Stimulated activated CD4-positive, alpha-beta T cell treated with anti-CD3 and anti-CD28 coated beads, TNF-alpha, amount 100 ng/mL, for 4 hours (primary cell): ENCODE results near the gene NLGN1.

Source experiments
- DNase-seq, 3 experiments: peaks; one replicate each; pipeline ENCODE4 v3.0.0-alpha.2; 2020; ENCODE audit warnings: low read depth in 3 of 3

NLGN1 gene

GRCh38 chr3:173977747-173978146 is 580.2 kb downstream of the NLGN1 start:
- DNase-seq = no peak

GRCh38 chr3:173983343-173983742 is 585.8 kb downstream of the NLGN1 start:
- no peak for DNase-seq

GRCh38 chr3:173986861-173987410 is 589.4 kb downstream of the NLGN1 start:
- DNase-seq = no peak

GRCh38 chr3:173988909-173989308 is 591.4 kb downstream of the NLGN1 start:
- DNase-seq = no peak

GRCh38 chr3:173992416-173992815 is 594.9 kb downstream of the NLGN1 start:
- no peak for DNase-seq

GRCh38 chr3:173993299-173993698 is 595.8 kb downstream of the NLGN1 start:
- no peak for DNase-seq

- no peak for DNase-seq
Measured at GRCh38 chr3:174000675-174001074, 603.1 kb downstream of the NLGN1 start.

GRCh38 chr3:174002543-174002942 is 605.0 kb downstream of the NLGN1 start:
- no peak for DNase-seq

GRCh38 chr3:174010907-174011306 is 613.4 kb downstream of the NLGN1 start:
- no peak for DNase-seq

- no peak for DNase-seq
Measured at GRCh38 chr3:174016186-174016585, 618.6 kb downstream of the NLGN1 start.

- no peak for DNase-seq
Measured at GRCh38 chr3:174020156-174020555, 622.6 kb downstream of the NLGN1 start.

GRCh38 chr3:174023421-174023820 is 625.9 kb downstream of the NLGN1 start:
- no peak for DNase-seq

GRCh38 chr3:174028673-174029072 is 631.1 kb downstream of the NLGN1 start:
- DNase-seq = no peak

GRCh38 chr3:174035328-174035886 is 637.9 kb downstream of the NLGN1 start:
- DNase-seq = no peak

GRCh38 chr3:174046311-174046710 is 648.8 kb downstream of the NLGN1 start:
- DNase-seq = no peak

- no peak for DNase-seq
Measured at GRCh38 chr3:174049472-174049871, 651.9 kb downstream of the NLGN1 start.

GRCh38 chr3:174051191-174051590 is 653.6 kb downstream of the NLGN1 start:
- no peak for DNase-seq

- no peak for DNase-seq
Measured at GRCh38 chr3:174058804-174059203, 661.3 kb downstream of the NLGN1 start.

- no peak for DNase-seq
Measured at GRCh38 chr3:174060431-174060830, 662.9 kb downstream of the NLGN1 start.

GRCh38 chr3:174061162-174061561 is 663.6 kb downstream of the NLGN1 start:
- DNase-seq = no peak

- no peak for DNase-seq
Measured at GRCh38 chr3:174061731-174062130, 664.2 kb downstream of the NLGN1 start.

GRCh38 chr3:174062923-174063322 is 665.4 kb downstream of the NLGN1 start:
- no peak for DNase-seq

- no peak for DNase-seq
Measured at GRCh38 chr3:174068035-174068434, 670.5 kb downstream of the NLGN1 start.

- DNase-seq = no peak
Measured at GRCh38 chr3:174072675-174073074, 675.1 kb downstream of the NLGN1 start.
